Activated naive CD4-positive, alpha-beta T cell treated with anti-CD3 and anti-CD28 coated beads for 36 hours (primary cell): ENCODE data around the gene DAPK3. TPM values are rescaled to one million over a fixed set of nuclear protein-coding genes. Genes with fewer than 3 reads are reported as not detected.

Source experiments
- CTCF ChIA-PET: fragments of 350-600 bp; sonication (Branson Sonifier 250); formaldehyde crosslinking; loops from one replicate; lab custom pipeline; 2021; ENCODE audit warnings: antibody characterized with exemption; lab: Charles Lee
- DNase-seq: peaks from one replicate; pipeline ENCODE4 v3.0.0-alpha.2; 2020
- H3K27ac Mint-ChIP-seq: one replicate; pipeline ENCODE4 v1.8.0; 2021; ENCODE audit warnings: mild to moderate bottlenecking, mixed read lengths
- H3K27me3 Mint-ChIP-seq: one replicate; pipeline ENCODE4 v1.8.0; 2021; ENCODE audit warnings: low read depth, mixed read lengths
- H3K36me3 Mint-ChIP-seq: one replicate; pipeline ENCODE4 v1.8.0; 2021; ENCODE audit warnings: low read depth, mixed read lengths
- H3K4me1 Mint-ChIP-seq: one replicate; pipeline ENCODE4 v1.8.0; 2021; ENCODE audit warnings: low read depth, mixed read lengths
- H3K4me3 Mint-ChIP-seq: one replicate; pipeline ENCODE4 v1.8.0; 2021; ENCODE audit warnings: mild to moderate bottlenecking, moderate library complexity, mixed read lengths
- H3K9me3 Mint-ChIP-seq: one replicate; pipeline ENCODE4 v1.8.0; 2021; ENCODE audit warnings: mixed read lengths
- intact Hi-C: fragments of 100-400 bp; cut with micrococcal nuclease; formaldehyde crosslinking; loops from one replicate; pipeline ENCODE4 v1.15.1; 2023
- total RNA-seq, 2 experiments: library from RNA; stranded (reverse); gene quantifications; one replicate each; pipeline ENCODE4 v1.2.3, GENCODE V29; 2021

The DAPK3 gene
- total RNA-seq, 2 experiments from 2014 or later, result 19.3 to 19.6 TPM

- no peak for DNase-seq
- H3K27me3 Mint-ChIP-seq, result no peaks in the 10 kb centered on the region
- H3K4me1 Mint-ChIP-seq, result peaks cover 53% of the 10 kb centered on the region
- H3K27ac Mint-ChIP-seq, result peak overlapping the region; percentile 66
- peaks cover 65% of the 10 kb centered on the region for H3K36me3 Mint-ChIP-seq
- CTCF ChIA-PET, result no interaction called here
- H3K4me3 Mint-ChIP-seq, result peak overlapping the region; percentile 91
- H3K9me3 Mint-ChIP-seq, result no peaks in the 10 kb centered on the region
- intact Hi-C loops, result no loop called here
Observed at GRCh38 chr19:3981736-3982681, 11.1 kb upstream of the DAPK3 start.

DNA sequence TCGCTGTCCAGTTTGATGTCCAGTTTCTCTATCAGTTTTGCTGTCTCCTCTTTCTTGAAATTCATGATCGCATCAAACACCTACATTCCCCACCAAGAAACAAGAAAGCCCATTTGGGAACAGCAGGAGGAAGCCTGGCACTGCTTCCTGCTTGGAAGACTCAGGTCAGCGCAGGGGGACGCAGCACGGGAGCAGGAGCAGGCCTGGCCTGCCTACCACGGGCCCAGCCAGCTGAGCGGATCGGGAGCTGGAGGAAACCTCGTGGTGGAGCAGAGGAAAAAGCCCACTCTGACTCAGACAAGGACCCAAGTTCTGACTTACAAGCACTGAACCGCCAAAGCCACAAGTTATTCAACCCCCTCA is 10.5 kb upstream of the DAPK3 start:
- H3K36me3 Mint-ChIP-seq, result peaks cover 67% of the 10 kb centered on the region
- peaks cover 47% of the 10 kb centered on the region for H3K4me1 Mint-ChIP-seq
- intact Hi-C loops, result no loop called here
- peak overlapping the region; percentile 31 for H3K27ac Mint-ChIP-seq
- peak overlapping the region; percentile 39 for H3K4me3 Mint-ChIP-seq
- H3K27me3 Mint-ChIP-seq, result no peaks in the 10 kb centered on the region
- CTCF ChIA-PET, result no interaction called here
- no peak for DNase-seq
- H3K9me3 Mint-ChIP-seq, result no peaks in the 10 kb centered on the region

GRCh38 chr19:3980353-3981251 is 9.7 kb upstream of the DAPK3 start:
- intact Hi-C loops, result no loop called here
- Mint-ChIP-seq H3K4me1 (peaks cover 46% of the 10 kb centered on the region), H3K27me3 (no peaks in the 10 kb centered on the region), H3K4me3 (no peak overlapping the region), H3K36me3 (peaks cover 73% of the 10 kb centered on the region), H3K27ac (no peak overlapping the region), H3K9me3 (no peaks in the 10 kb centered on the region)
- no peak for DNase-seq
- CTCF ChIA-PET, result no interaction called here

GRCh38 chr19:3979674-3980352 is 8.9 kb upstream of the DAPK3 start:
- H3K4me1 Mint-ChIP-seq, result peaks cover 43% of the 10 kb centered on the region
- peaks cover 70% of the 10 kb centered on the region for H3K36me3 Mint-ChIP-seq
- no peak overlapping the region for H3K4me3 Mint-ChIP-seq
- H3K27me3 Mint-ChIP-seq, result no peaks in the 10 kb centered on the region
- intact Hi-C loops, result no loop called here
- H3K27ac Mint-ChIP-seq, result no peak overlapping the region
- no peaks in the 10 kb centered on the region for H3K9me3 Mint-ChIP-seq
- DNase-seq, result no peak
- CTCF ChIA-PET, result interaction anchor here (1.4 kb wide), 1 partner anchor 8 kb away, joined by 10 read pairs; no protein-coding TSS in a partner anchor

GRCh38 chr19:3979289-3979673 is 8.4 kb upstream of the DAPK3 start:
- intact Hi-C loops, result no loop called here
- H3K4me1 Mint-ChIP-seq, result peaks cover 39% of the 10 kb centered on the region
- H3K36me3 Mint-ChIP-seq, result peaks cover 65% of the 10 kb centered on the region
- no peaks in the 10 kb centered on the region for H3K9me3 Mint-ChIP-seq
- CTCF ChIA-PET, result interaction anchor here (1.4 kb wide), 1 partner anchor 8 kb away, joined by 10 read pairs; no protein-coding TSS in a partner anchor
- DNase-seq, result no peak
- peak overlapping the region; percentile 30 for H3K27ac Mint-ChIP-seq
- no peak overlapping the region for H3K4me3 Mint-ChIP-seq
- H3K27me3 Mint-ChIP-seq, result no peaks in the 10 kb centered on the region

DNA sequence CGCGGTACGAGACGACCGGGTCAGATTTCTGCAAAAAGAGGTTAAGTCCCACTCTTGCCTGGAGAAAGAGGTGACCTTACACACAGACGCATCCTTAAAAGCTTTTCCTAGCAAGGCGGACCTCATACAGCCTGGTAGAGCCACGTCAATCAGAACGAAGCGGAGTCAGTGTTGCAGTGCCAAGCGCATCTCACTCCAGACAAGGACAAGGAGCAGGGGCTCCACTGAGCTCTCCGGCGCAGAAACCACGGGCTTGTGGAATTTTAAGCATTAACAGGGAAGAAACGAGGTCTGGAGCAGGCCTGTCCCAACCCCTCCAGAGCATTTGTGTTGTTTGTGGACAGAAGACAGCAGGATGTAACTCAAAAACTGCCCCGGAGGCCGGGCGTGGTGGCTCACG is 7.2 kb upstream of the DAPK3 start:
- intact Hi-C loops, result no loop called here
- CTCF ChIA-PET, result interaction anchor here (1.4 kb wide), 1 partner anchor 9 kb away, joined by 10 read pairs; no protein-coding TSS in a partner anchor
- no peak for DNase-seq
- Mint-ChIP-seq H3K27me3 (no peaks in the 10 kb centered on the region), H3K9me3 (no peaks in the 10 kb centered on the region), H3K4me1 (peaks cover 28% of the 10 kb centered on the region), H3K27ac (no peak overlapping the region), H3K36me3 (peaks cover 54% of the 10 kb centered on the region), H3K4me3 (no peak overlapping the region)

DNA sequence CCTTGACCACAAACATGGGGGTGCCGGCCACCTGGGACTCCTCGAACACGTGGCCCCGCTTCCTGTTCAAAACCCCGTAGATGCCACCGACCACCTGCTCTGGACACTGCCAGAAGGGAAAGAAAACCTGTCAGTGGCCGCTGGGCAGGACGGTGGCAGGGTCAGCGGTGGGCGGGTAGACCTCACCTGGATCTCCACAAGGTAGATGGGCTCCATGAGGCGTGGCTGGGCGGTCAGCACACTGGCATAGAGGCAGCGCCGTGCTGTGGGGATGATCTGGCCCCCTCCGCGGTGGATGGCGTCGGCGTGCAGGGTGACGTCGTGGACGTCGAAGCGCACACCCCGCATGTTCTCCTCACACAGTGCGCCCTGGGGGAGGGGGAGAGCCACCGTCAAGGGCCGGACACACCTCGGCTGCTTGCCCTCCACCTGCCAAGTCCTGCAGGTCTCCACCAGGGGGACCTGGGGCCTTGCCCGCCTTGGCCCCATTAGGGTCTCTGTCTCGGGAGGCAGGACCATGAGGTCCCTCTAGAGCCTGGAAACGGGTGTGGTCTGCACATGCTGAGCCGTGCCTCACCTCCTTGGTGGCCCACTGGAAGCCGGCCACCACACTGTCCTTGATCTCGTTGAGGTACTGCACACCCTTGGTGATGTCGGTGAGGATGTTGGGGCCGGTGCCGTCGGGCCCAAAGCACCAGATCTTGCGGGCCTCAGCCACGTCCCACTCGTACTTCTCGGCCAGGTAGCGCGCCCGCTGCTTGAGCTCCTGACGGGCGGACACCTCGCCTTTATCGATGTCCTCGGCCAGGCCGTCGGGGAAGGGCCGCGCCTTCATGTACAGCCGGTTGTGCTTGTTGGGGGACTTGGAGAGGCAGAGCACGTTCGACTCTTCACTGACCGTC is 6.6 kb upstream of the DAPK3 start:
- H3K27ac Mint-ChIP-seq, result no peak overlapping the region
- H3K4me3 Mint-ChIP-seq, result no peak overlapping the region
- no peak for DNase-seq
- H3K9me3 Mint-ChIP-seq, result no peaks in the 10 kb centered on the region
- CTCF ChIA-PET, result no interaction called here
- H3K27me3 Mint-ChIP-seq, result no peaks in the 10 kb centered on the region
- peaks cover 21% of the 10 kb centered on the region for H3K4me1 Mint-ChIP-seq
- H3K36me3 Mint-ChIP-seq, result peaks cover 47% of the 10 kb centered on the region
- intact Hi-C loops, result no loop called here

DNA sequence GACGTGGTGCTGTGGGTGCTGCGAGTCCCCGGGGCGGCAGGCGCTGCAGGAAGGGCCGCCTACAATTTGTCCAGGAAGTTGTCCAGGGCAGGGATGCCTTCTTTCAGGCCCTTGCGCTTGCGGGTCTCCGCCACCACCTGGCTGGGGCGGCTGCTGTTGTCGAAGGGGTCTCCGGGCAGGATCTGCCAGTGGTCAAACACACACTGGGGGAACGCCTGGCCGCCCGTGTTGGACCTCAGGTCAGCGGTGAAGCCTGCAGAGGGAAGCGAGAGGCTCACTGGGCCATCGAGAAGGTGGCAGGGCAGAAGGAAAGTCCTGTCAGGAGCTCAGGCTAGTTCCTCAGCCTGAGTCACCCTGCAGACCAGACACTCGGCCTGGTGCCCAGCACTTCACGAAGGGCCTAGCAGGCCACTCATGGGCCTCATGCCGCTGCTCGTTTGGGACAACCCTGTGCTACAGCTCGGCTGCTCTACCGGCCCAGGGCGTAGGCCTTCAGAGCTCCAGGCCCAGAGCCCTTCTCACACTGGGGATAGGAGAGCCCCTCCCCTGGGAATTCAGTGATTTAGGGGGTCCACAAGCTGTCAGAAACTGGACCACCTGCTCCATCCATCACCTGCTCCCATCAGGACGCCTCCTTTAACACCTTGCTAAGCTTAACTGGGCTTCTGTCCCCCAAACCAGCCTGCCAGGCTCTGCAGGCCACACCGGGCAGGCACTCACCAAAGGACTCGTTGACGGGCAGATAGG is 5.8 kb upstream of the DAPK3 start:
- H3K27me3 Mint-ChIP-seq, result no peaks in the 10 kb centered on the region
- peaks cover 40% of the 10 kb centered on the region for H3K36me3 Mint-ChIP-seq
- CTCF ChIA-PET, result no interaction called here
- no peak for DNase-seq
- no peak overlapping the region for H3K27ac Mint-ChIP-seq
- no peaks in the 10 kb centered on the region for H3K9me3 Mint-ChIP-seq
- H3K4me3 Mint-ChIP-seq, result no peak overlapping the region
- peaks cover 16% of the 10 kb centered on the region for H3K4me1 Mint-ChIP-seq
- intact Hi-C loops, result no loop called here

DNA sequence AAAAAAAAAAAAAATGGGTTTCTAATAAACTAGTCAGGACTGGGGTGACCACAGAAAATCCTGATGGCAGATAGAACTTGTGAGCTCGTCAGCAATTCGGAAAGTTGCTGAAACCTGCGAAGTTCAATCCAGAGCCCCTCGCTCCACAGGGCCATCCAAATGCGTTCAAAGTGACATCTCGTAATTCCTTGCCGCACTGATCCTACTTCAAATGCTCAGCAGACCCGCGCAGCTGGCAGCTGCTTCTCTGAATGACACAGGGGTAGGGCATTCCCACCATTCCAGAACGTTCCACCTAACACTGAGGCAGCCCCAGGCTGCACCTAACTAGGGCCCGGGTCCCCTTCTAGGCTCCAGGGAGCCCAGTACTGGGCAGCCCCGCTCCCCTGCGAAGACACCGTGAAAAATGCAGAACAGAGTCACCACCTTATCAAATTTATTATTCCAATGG is 4.8 kb upstream of the DAPK3 start:
- CTCF ChIA-PET, result interaction anchor here (0.8 kb wide), 1 partner anchor 164 kb away, joined by 3 read pairs; no protein-coding TSS in a partner anchor

GRCh38 chr19:3975144-3975543 is 4.2 kb upstream of the DAPK3 start:
- intact Hi-C loops, result no loop called here
- Mint-ChIP-seq H3K9me3 (no peaks in the 10 kb centered on the region), H3K27me3 (no peaks in the 10 kb centered on the region), H3K27ac (peak overlapping the region; percentile 59), H3K36me3 (peaks cover 31% of the 10 kb centered on the region), H3K4me1 (peaks cover 14% of the 10 kb centered on the region), H3K4me3 (no peak overlapping the region)
- CTCF ChIA-PET, result interaction anchor here (0.8 kb wide), 1 partner anchor 164 kb away, joined by 3 read pairs; no protein-coding TSS in a partner anchor
- DNase-seq, result no peak

More for the DNA sequence above, 4.8 kb upstream of the DAPK3 start:
- Mint-ChIP-seq H3K9me3 (no peaks in the 10 kb centered on the region), H3K27ac (peak overlapping the region; percentile 59), H3K36me3 (peaks cover 31% of the 10 kb centered on the region), H3K4me3 (no peak overlapping the region), H3K4me1 (peaks cover 11% of the 10 kb centered on the region), H3K27me3 (no peaks in the 10 kb centered on the region)
- DNase-seq, result no peak
- intact Hi-C loops, result no loop called here
